Hypothalamus (tissue), 51 donors: ENCODE data around the gene TMEM154.

Experiments
- DNase-seq, 51 donors: peaks; one replicate each; lab custom pipeline; 2025; lab: John Stamatoyannopoulos, UW

Gene TMEM154

DNA sequence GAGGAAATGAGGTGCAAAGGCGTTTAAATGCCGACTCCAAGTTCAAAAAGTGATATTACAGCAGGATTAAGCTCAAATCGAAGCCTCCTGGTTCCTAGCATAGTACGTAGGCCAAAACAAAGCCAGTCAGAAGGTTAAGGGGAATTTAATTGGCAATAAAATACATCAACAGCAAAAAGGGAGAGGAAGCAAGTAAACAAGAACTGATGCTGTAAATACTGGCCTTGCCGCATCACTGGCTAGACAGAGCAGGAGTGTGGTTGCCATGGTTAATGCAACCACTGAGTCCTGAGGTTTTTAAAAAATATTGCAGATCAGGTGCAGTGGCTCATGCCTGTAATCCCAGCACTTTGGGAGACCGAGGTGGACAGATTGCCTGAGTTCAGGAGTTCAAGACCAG lies 80.7 kb downstream of the TMEM154 start:
- DNase-seq: no peak

DNA sequence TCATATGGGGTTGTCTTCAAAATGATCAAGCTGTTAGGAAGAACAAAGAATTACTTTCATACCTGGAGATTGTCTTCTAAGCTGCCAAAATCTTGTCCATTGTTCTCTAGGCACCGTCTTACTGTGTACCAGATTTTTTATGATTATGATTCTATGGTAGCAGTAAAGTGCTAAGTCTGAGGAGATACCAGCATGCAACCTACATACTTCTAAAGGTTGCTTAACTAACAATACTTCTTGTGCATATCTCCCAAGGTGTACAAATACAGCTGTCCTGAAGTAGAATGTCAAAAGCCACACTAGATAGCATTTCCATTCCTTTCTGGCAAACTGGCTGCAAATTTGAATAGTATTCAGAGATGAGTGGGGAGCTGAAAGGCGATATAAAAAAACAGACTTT lies 81.3 kb downstream of the TMEM154 start:
- DNase-seq: no peak

DNA sequence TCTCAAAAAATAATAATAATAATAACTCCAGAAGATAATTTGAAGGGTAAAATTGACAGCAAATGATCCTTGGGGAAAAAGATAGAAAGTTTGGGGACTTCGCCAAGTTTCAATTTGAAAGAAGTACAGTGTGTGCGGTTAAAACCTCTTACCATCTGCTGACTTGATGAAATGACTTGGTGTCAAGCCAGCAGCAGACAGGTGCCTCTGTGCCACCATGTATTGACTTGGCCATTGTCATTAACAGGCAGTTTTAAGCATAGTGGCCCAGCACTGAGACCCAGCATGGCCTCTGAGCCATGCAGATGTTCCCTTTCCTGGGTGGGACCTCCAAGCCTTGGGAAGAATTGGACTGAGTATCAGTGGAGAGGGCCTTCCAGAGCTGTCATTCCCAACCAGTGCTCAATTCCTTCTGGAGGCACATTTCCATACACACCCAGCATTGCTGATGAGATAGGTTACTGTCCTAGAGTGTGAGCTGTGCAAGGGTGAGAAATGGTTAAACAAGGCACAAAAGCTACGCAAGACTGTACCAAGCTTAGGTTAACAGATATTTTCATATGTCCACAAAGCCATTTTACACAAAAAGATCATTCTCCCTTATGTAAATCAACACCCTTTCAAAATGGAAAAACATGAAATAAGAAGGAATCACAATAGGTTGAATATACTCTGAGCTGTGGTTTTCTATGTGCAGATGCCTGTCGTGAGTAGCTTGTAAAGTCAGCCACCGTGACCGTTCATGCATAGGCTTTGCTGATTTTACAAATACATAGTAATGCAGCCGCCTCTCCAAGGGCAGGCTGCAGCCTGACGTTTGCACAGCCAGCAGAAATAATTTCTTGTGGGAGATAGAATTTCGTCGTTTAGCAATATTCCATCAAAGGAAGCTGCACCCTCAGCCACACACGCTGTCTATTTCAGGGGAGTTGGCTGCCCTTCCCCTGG lies 84.5 kb downstream of the TMEM154 start:
- DNase-seq: no peak

DNA sequence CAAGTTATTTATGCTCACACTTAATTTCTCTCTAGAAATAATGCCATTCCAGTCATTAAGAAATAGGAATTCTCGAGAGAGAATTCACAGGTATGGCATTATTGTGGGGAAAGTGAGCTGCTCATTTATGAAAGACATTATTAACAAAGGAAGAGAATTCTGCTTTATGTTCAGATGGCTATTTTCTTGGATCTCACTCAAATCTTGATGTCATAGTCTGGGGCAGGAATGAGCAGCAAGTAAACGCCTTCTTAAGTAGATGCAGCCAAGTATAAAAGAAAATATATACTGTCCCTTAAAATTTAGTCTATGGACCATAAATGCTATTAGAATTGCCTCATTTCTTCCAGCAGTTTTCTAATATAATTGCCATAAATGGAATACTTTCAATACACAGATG lies 85.7 kb downstream of the TMEM154 start:
- DNase-seq: no peak

DNA sequence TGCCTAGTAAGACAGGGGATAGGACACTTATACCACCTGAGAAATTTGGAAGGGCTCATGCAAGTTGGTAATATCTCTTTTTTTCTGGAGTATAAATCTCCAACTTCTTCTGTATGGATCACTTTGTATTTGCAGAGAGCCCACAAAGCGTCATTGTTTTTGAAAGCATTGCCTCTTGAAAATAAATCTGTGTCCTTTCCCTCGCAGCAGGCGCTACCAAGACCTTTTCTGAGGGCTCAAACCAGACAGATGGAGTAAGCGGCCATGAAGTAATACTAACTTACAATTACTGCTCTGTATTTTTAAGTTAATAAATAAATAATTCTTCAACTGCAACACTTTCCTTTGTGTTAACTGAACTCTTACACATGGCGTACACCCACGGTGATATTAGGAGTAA lies 87.9 kb downstream of the TMEM154 start:
- DNase-seq: peak in 2 of 51 donors; percentile 3 to 41

DNA sequence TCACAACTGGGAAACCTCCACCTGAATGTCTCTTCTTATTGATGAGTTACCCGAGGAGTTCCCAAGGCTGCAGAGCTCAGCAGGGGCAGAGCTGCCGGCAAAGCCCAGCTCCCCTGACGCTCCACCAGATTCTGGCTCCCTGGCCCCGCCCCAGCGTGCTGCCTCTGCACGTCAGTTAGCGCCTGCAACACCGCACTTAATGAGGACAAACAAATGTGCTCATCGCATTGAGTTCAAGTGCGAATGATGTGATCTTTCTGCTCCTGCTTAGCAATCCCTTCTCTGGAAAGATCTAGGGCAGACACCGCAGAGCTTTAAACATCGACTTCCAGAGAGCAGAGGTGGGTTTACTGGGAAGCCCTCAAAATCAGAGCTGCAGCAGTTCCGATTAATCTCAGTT lies 88.4 kb downstream of the TMEM154 start:
- peak in 20 of 51 donors; percentile 2 to 41 (median 10) for DNase-seq

DNA sequence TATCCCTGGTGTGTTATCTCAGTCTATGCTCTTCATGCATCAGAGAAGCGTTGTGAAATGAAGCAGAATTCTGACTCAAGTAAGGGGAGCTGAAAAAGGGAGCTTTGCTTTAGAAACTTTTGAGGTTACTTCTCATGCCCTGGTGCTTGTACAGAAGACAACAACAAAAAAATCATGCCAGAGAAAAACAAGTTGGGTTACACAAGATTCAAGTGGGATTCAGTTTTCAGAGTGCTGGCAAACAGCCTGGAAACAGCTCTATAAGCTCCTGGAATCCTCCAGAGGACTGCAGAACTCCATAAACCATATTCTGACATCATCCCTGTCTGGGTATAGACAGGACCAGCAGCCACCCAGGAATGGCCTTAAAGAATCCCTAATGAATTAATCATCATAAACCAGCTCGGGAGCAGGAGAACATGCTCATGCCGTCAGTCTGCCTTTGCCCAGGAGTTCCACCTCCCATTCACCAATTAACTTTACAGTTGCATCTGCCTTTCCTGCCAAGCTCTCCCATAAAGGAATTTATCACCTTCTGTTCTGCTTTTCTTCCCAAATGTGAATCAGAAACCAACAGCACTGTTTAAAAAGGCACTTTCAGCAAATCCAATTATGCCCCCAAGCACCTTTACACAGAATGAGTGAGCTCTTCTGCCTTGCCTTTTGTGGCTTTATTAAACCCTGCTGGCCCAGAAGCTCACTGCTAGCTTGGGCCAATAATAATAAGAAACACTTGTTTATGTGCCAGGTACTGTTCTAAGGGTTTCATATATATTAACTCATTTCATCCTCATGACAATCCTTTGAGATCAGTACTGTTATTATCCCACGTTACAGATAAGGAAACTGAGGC lies 89.4 kb downstream of the TMEM154 start:
- peak in 1 of 51 donors; percentile 23 for DNase-seq

DNA sequence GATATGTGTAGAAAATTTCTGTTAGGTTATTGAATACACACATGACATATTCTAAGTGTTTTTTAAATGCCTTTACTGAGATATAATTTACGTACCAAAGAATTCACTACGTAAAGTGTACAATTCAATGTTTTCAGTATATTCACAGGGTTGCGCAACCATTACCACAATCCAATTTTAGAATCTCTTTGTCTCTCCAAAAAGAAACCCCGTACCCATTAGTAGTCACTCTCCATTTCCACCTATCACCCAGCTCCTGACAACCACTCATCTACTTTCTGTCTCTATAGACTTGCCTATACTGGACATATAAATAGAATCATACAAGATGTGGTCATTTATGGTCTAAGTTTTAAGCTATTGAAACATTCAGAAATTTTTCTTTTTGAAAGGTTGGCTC lies 90.9 kb downstream of the TMEM154 start:
- no peak for DNase-seq

DNA sequence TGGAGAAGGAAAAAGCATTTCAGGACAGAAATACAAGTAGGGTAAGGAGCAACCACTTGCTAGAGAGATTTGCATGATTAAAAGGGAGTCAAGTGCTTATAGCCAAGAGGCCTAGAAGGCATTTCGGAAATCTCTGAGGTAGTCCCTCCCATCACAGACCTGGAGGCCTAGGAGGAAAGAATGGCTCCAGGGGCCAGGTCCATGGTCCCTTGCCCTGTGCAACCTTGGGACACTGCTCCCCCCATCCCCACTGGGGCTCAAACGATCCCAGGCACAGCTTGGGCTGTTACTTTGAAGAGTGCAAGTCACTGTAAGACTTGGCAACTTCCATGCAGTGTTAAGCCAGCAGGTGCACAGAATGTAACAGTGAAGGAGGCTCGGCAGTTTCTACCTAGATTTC lies 92.7 kb downstream of the TMEM154 start:
- no peak for DNase-seq

DNA sequence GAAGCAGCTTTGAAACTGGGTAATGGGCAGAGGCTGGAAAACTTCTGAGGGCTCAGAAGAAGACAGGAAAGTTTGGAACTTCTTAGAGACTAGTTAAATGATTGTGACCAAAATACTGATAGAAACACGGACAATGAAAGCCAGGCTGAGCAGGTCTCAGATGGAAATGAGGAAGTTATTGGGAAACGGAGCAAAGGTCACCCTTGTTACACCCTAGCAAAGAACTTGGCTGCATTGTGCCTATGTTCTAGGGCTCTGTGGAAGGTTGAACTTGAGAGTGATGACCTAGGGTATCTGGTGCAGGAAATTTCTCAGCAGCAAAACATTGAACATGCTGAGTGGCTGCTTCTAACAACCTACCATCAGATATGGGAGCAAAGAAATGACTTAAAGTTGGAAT lies 93.1 kb downstream of the TMEM154 start:
- no peak for DNase-seq

DNA sequence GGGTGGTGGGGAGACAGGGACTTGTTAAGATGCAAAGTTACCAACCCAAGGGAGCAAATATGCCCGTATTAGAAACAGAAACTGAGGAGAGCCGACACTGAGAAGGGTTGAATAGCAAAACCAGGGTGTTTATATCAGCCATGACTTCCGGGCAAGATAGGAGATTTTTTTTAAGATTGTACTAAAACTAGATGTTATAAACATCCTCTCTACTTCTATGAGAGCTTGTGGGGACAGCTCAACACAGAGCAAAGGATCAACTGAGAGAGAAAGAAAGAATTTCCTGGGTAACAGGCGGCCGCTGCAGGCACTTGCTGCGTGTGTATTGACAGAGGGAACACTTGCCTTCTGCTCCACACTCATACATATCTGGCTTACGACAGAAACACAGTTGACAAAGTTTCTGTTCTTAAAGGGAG lies 94.8 kb downstream of the TMEM154 start:
- no peak for DNase-seq

DNA sequence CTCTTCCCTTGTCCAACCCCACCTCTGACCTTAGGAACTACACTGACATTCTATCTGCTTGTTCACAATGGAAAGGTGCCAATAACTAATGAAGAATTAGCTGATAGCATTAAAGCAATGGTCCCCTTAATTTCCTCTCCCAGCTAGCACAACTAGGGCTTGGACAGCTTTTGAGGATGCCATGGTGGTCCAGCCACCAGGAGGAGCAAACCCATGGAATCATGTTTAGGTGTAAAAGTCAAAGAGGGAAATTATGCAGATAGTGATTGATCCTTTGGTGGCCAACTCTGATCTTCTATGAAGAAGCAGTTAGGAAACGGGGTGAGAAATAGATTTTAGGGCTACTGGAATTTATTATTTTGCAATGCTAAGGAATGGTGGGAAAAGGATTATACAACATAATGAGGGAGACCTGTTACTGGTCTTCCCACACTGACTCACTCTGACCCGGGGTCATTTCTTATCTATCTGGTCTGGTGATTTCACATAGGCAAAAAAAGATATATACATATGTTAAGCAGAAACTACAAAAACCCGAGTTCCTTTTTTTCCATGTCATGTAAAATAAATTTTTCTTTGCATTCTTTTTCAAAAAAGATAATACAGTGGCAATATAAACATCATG lies 98.1 kb downstream of the TMEM154 start:
- no peak for DNase-seq

DNA sequence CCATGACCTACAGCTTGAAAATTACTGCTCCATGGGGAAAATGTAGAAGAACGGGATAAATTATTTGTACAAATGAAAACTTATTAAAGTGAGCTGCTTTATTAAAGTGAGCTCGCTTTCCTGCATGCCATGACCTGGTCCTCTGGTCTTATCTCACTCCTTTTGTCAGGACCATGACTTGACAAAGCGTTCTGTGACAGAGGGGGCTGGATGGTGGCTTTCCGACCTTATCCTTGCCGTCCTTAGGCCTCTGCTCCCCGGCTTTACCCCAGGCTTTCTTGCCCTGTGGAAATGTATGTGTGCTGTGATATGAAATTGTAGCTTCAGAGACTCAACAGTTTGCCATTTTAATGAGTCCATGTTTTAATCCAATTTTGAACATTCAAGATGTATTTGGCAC lies 99.9 kb downstream of the TMEM154 start:
- DNase-seq: no peak

DNA sequence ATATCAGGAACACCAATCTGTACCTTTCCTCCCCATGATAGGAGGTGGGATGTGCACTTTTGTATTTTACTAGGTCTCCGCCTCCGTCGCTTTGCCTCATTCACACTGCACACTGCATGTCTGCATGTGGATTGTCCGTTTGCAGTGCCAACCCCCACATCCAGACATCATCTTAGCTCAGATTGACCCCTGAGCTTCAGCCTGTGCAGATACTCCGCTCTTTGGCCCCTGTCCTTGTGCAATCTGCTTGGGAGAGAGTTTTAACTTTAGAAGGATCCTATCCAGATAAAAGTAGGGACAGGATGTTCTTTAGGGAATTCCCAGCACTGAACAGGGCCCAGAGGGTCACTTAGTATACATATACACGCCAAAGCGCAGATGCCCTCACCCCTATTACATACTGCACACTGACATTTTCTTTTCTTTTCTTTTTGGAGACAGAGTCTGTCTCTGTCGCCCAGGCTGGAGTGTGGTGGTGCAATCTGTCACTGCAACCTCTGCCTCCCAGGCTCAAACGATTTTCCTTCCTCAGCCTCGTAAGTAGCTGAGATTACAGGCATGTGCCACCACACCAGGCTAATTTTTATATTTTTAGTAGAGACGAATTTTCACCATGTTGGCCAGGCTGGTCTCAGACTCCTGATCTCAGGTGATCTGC lies 100.6 kb downstream of the TMEM154 start:
- DNase-seq: no peak

DNA sequence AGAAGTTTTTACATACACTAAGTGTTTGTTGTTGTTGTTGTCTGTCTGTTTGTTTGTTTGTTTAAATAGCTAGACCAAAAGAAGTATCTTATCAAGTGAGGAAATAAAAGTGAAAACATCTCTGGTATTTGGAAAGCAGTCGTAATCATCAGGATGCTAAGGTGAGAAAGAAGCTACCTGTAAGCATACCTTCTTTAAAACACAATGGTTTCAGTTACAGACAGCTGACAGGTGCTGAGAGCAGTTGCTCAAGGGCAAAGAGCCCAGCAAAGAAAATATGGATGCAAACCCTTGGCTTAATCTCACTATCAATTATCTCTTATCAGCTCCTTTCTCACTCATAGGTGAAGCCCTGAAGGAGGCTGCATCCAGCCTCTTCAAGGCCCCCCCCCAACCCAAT lies 101.1 kb downstream of the TMEM154 start:
- no peak for DNase-seq

DNA sequence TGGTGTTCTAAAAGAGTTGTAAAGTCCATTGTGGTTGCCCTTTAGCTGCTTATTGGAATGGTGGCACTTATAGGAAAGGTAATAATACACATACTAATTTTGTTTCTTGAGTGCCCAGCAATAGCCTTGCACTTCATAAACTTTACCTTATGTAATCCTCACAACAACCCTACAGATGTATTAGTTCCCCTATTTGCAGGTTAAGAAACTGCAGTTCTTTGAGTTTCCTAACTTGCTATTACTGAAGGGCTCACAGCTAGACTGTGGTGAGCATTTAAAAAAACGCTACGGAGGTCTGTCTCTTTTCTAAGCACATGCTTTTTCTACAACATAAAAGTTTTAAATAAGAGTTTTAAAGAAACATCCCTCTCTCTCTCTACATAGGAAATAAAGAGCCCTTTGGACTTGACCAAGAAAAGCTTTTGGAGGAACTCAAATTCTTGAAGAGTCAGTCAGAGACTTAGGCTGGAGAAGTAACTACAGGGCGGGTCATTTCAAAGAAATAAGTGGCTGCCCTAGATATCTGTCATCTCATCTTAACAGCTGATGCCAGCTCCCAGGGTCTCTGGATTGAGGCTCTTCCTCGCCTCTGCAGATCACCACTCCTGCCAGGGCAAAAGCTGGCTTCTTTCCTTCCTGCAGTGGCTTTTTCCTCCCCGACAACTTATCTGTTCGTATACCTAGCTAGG lies 101.9 kb downstream of the TMEM154 start:
- no peak for DNase-seq

DNA sequence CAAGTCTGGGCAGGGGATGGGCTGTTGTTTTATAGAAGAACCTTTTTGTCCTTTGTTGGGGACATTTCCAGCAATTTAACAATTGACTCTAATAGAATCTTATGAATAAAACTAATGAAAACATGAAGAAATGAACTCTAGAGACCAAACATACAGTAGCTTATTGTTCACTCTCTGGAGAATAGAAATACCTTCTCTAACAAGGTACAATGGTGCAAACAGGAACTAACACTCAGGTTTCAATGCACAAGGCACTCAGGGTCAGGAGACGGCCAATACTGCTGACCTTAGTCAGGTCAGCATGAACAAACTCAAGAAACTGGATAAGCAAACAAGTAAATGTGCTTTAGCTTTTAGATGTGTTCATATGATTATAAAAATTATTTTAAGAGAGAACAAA lies 104.3 kb downstream of the TMEM154 start:
- no peak for DNase-seq

DNA sequence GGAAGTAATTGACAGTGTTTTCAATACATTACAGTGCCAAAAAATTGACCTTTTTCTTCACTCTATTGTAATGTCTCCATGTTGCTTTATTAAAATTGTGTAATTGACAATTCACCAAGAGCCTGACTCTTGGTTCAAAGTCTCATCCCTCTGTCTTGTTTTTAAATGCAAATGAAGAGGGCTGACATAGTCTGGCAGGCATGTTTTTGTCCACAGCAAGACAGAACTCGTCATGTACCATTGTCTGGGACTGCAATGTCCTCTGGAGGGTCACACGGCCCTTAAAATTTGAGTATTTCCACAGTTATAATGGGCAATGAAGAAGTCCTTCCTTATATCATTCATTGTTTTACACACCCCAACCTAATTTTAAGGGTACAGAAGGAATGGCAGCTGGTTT lies 105.9 kb downstream of the TMEM154 start:
- DNase-seq: no peak

DNA sequence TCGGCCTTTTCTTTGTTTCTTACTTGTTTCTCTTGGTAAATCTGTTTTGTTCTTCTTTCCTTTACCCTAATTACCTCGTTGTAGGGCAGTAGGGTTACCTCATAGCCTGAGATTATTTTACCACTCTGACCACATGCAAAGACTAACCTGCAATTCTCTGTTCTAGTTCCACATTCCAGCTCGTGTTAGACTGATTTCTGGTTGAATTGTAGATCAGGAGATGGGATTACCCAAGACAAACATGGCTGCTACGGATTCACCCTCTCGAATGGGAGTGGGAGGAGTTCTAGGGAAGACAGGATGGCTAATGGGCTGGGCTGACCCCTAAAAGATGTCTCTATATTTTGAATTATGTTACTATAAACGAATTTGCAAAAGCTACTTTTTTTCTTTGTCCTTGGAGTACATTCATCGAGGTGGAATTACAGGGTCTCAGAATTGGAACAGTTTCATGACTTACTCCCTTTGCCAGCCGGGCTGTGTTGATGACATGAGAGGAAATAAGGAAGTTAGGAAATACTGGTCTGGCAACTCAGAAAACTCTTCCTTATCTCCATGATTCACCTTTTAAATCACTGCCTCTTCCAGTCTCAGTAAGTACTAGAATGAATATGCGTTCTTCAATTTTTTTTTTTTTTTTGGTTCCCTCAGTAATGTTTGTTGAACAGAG lies 107.2 kb downstream of the TMEM154 start:
- DNase-seq: no peak

DNA sequence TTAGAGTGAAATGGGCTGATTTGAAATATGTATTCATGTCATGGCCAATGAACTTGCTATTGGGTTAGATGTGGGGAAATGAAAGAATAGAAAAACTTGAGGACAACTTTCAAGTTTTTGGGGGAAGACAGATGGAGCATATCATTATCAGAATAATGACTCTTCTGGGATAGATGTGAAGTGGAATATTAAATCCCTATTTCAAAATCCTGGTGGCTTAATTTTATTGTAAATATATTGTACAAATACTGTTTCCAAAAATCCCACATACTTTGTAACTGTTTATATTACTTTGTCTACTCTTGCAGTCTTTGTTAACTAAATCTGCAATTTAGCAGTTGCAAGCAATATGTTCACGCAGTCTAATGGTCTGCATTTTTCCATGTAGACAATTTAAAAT lies 108.0 kb downstream of the TMEM154 start:
- DNase-seq: no peak
